Mucosa of descending colon (tissue), 3 donors: ENCODE data around the gene DMTF1. TPM values are rescaled to one million over a fixed set of nuclear protein-coding genes. Genes with fewer than 3 reads are reported as not detected.
"Not testable (repeated sequence)": the region's sequence is repeated elsewhere in the genome, so short reads cannot be mapped to it uniquely, and the experiment has no call there.

Source experiments
- ATAC-seq: fragments of 200-7000 bp; cut with Tn5 transposase; one replicate; pipeline ENCODE4 v1.9.1; 2020; ENCODE audit warnings: mild to moderate bottlenecking, moderate library complexity
- DNase-seq, 3 donors: peaks; one replicate each; pipeline ENCODE4 v3.0.0-alpha.2; 2020
- H3K36me3 ChIP-seq: fragments of 200-600 bp; one replicate; pipeline ENCODE4 v1.8.0; 2021; ENCODE audit warnings: low read depth, mild to moderate bottlenecking
- H3K4me1 ChIP-seq: fragments of 200-600 bp; one replicate; pipeline ENCODE4 v1.8.0; 2021; ENCODE audit warnings: low read depth, mild to moderate bottlenecking
- H3K4me3 ChIP-seq: fragments of 200-600 bp; one replicate; pipeline ENCODE4 v1.8.0; 2021; ENCODE audit warnings: mild to moderate bottlenecking
- H3K9me3 ChIP-seq: fragments of 200-600 bp; one replicate; pipeline ENCODE4 v1.8.0; 2021; ENCODE audit warnings: mild to moderate bottlenecking
- intact Hi-C, 2 donors: fragments of 100-400 bp; cut with DNase I in 1 of 2; cut with micrococcal nuclease in 1 of 2; formaldehyde crosslinking; loops; one replicate each; pipeline versions ENCODE4 v1.11.0 to v1.11.1; 2022; cut with DNase I, micrococcal nuclease
- total RNA-seq, 3 donors: library from RNA; stranded (reverse); fragmentation: NEBNext Ultra II Directional in 2 of 3; extraction: Animal tissue kit (Norgen Biotek cat#: 25700) in 2 of 3; gene quantifications; one replicate each; pipeline versions ENCODE4 v1.2.1 to v1.2.4, GENCODE V29; 2021 to 2023
- TF ChIP-seq, protein P1 (sequence below): fragments of 200-600 bp; IDR thresholded peaks from one replicate; pipeline ENCODE4 v1.8.0; 2022; ENCODE audit warnings: antibody characterized with exemption, mild to moderate bottlenecking
- donor health status: DM: no; HTN: no; CAD: no; lungs with moderate emphysema.
- donor health status: DM: no; HTN: no; CAD: no.
- donor health status: DM: no; HTN: yes; CAD: no.

DMTF1 gene
- total RNA-seq, 3 donors from 2014 or later = 48.4 to 94.5 (median 91.9) TPM

GRCh38 chr7:87202208-87202607, 50.0 kb downstream of the DMTF1 start:
- H3K4me3 ChIP-seq = no peak overlapping the region
- peaks cover 23% of the 10 kb centered on the region for H3K9me3 ChIP-seq
- DNase-seq (no peak), ATAC-seq (no peak)
- H3K36me3 ChIP-seq = no peaks in the 10 kb centered on the region
- no peaks in the 10 kb centered on the region for H3K4me1 ChIP-seq
- intact Hi-C loops = no loop called here
- TF ChIP-seq, protein P1, sequence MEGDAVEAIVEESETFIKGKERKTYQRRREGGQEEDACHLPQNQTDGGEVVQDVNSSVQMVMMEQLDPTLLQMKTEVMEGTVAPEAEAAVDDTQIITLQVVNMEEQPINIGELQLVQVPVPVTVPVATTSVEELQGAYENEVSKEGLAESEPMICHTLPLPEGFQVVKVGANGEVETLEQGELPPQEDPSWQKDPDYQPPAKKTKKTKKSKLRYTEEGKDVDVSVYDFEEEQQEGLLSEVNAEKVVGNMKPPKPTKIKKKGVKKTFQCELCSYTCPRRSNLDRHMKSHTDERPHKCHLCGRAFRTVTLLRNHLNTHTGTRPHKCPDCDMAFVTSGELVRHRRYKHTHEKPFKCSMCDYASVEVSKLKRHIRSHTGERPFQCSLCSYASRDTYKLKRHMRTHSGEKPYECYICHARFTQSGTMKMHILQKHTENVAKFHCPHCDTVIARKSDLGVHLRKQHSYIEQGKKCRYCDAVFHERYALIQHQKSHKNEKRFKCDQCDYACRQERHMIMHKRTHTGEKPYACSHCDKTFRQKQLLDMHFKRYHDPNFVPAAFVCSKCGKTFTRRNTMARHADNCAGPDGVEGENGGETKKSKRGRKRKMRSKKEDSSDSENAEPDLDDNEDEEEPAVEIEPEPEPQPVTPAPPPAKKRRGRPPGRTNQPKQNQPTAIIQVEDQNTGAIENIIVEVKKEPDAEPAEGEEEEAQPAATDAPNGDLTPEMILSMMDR = no peak

DNA sequence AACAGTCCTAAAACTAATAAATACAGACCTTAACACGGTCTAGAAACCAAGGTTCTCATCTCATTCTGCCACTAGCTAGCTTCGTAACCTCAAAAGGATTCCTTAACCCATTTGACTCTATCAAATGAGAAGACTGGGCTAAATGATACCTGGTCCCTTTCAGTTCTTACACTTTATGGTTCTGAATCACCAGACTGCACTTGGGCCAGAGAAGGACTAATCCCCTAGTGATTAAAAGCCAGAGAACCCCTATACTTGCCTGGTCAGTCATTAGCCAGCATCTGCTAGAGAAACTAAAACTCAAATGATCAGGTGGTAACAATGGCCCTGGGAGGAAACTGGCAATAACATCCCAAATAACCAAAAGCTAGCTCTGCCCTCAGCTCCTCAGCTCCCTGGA, 50.5 kb downstream of the DMTF1 start:
- Histone ChIP-seq H3K36me3 (no peaks in the 10 kb centered on the region), H3K4me1 (no peaks in the 10 kb centered on the region), H3K9me3 (peaks cover 23% of the 10 kb centered on the region), H3K4me3 (no peak overlapping the region)
- intact Hi-C loops = no loop called here
- ATAC-seq = no peak
- no peak for DNase-seq
- TF ChIP-seq, protein P1 = no peak

GRCh38 chr7:87203929-87204328, 51.7 kb downstream of the DMTF1 start:
- ATAC-seq, DNase-seq, intact Hi-C loops, H3K36me3 ChIP-seq, H3K4me3 ChIP-seq, H3K4me1 ChIP-seq: not testable (repeated sequence)
- H3K9me3 ChIP-seq = peaks cover 23% of the 10 kb centered on the region

- intact Hi-C loops = no loop called here
- TF ChIP-seq, protein P1 = no peak
- no peaks in the 10 kb centered on the region for H3K36me3 ChIP-seq
- peaks cover 23% of the 10 kb centered on the region for H3K9me3 ChIP-seq
- H3K4me1 ChIP-seq = no peaks in the 10 kb centered on the region
- no peak overlapping the region for H3K4me3 ChIP-seq
- ATAC-seq (no peak), DNase-seq (no peak)
Measured at GRCh38 chr7:87204933-87205332, 52.7 kb downstream of the DMTF1 start.

GRCh38 chr7:87205701-87206100, 53.4 kb downstream of the DMTF1 start:
- peaks cover 23% of the 10 kb centered on the region for H3K9me3 ChIP-seq
- H3K36me3 ChIP-seq, DNase-seq, H3K4me3 ChIP-seq, H3K4me1 ChIP-seq, ATAC-seq, intact Hi-C loops: not testable (repeated sequence)

GRCh38 chr7:87206361-87206760, 54.1 kb downstream of the DMTF1 start:
- H3K4me3 ChIP-seq = no peak overlapping the region
- no peaks in the 10 kb centered on the region for H3K36me3 ChIP-seq
- intact Hi-C loops = no loop called here
- TF ChIP-seq, protein P1 = no peak
- ATAC-seq (no peak), DNase-seq (no peak)
- H3K9me3 ChIP-seq = peaks cover 23% of the 10 kb centered on the region
- H3K4me1 ChIP-seq = no peaks in the 10 kb centered on the region

DNA sequence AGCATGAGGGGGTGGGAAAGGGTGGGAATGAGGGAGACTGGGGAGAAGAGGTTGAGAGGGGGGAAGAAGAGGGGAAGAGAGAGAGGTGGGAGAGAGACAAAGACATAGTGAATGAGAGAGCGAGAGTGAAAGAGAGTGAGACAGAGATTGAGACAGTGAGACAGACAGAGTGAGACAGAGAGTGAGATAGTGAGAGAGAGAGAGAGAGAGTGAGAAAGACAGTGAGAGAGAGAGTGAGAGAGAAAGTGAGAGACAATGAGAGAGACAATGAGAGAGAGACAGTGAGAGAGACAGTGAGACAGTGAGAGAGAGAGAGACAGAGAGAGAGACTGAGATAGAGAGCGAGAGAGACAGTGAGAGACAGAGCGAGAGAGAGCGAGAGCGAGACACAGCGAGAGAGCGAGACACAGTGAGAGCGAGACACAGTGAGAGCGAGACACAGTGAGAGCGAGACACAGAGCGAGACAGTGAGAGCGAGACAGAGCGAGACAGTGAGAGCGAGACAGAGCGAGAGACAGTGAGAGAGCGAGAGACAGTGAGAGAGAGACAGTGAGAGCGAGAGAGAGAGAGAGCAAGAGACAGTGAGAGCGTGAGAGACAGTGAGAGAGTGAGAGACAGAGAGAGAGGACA, 57.2 kb downstream of the DMTF1 start:
- no peaks in the 10 kb centered on the region for H3K4me1 ChIP-seq
- no peaks in the 10 kb centered on the region for H3K36me3 ChIP-seq
- TF ChIP-seq, protein P1 = no peak
- intact Hi-C loops = no loop called here
- DNase-seq (no peak), ATAC-seq (no peak)
- no peak overlapping the region for H3K4me3 ChIP-seq
- H3K9me3 ChIP-seq = peaks cover 22% of the 10 kb centered on the region
